ENCODE results near the gene NUDT3.

Gene NUDT3

GRCh38 chr6:34300332-34300751 lies 92.1 kb downstream of the NUDT3 start:
- Mint-ChIP-seq H3K9me3 (no peaks in the 10 kb centered on the region), H3K36me3 (ENCODE audit: low read depth) (peaks cover 24% of the 10 kb centered on the region), H3K4me3 (no peak overlapping the region), H3K27me3 (no peaks in the 10 kb centered on the region), H3K27ac (peak overlapping the region; percentile 19), H3K4me1 (ENCODE audit: low read depth) (peaks cover 13% of the 10 kb centered on the region)
- no peak for DNase-seq

DNA sequence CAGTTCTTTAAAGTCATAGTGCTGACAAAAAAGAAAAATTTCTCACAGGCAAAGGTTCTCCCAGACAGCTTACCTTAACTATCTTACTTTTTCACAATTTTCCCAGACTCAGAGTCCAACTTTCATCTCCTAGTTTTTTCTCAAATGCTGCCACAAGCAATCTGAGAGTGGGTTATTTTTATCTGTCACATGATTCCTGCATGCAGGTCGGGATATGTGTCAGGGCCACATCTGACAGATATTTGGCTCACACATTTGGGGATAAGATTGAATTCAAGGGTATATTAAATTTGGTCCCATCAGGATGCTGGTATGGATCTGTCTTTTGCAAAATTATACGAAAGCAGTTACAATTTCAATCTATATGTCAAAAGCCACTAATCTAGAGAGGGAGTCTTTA lies 93.5 kb downstream of the NUDT3 start:
- no peaks in the 10 kb centered on the region for H3K27me3 Mint-ChIP-seq
- peaks cover 36% of the 10 kb centered on the region for H3K36me3 Mint-ChIP-seq (ENCODE audit: low read depth)
- peaks cover 13% of the 10 kb centered on the region for H3K4me1 Mint-ChIP-seq (ENCODE audit: low read depth)
- H3K9me3 Mint-ChIP-seq, result no peaks in the 10 kb centered on the region
- no peak overlapping the region for H3K4me3 Mint-ChIP-seq
- no peak overlapping the region for H3K27ac Mint-ChIP-seq
- no peak for DNase-seq

DNA sequence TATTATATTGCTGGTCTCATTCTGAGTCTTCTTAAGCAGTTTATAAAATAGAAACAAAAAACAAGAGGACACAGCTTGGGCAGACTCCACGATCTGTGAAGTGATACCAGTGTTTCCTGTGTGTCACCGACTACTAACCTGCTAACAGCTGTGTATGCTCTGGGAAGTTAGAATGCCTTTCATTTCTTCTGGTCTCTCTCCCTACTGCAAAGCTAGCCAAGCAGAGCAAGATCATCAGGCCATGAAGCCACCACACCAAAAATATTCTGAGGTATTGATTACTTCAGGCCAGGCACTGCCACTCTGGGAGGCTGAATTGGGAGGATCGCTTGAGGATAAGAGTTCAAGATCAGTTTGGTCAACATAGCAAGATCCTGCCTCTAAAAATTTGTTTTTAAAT lies 96.7 kb downstream of the NUDT3 start:
- DNase-seq, result no peak
- peaks cover 11% of the 10 kb centered on the region for H3K4me1 Mint-ChIP-seq (ENCODE audit: low read depth)
- H3K4me3 Mint-ChIP-seq, result no peak overlapping the region
- H3K36me3 Mint-ChIP-seq (ENCODE audit: low read depth), result peaks cover 53% of the 10 kb centered on the region
- no peaks in the 10 kb centered on the region for H3K27me3 Mint-ChIP-seq
- H3K9me3 Mint-ChIP-seq, result no peaks in the 10 kb centered on the region
- H3K27ac Mint-ChIP-seq, result peak overlapping the region; percentile 41

- no peak overlapping the region for H3K4me3 Mint-ChIP-seq
- H3K4me1 Mint-ChIP-seq (ENCODE audit: low read depth), result peaks cover 25% of the 10 kb centered on the region
- H3K27ac Mint-ChIP-seq, result no peak overlapping the region
Measured at GRCh38 chr6:34292954-34293353, 99.5 kb downstream of the NUDT3 start.

DNA sequence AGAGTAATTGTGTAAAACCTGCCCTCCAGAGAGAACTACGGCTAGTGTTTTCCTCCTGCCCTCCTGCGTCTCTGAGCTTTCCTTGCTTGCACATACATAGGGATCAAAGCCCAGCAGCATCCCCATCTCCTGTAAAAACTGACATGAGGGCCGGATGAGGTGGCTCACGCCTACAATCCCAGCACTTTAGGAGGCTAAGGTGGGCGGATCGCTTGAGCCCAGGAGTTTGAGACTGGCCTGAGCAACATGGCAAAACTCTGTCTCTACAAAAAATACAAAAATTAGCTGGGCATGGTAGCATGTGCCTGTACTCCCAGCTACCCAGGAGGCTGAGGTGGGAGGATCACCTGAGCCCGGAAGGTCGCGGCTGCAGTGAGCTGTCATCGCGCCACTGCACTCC lies 103.3 kb downstream of the NUDT3 start:
- peaks cover 79% of the 10 kb centered on the region for H3K36me3 Mint-ChIP-seq (ENCODE audit: low read depth)
- DNase-seq, result no peak
- no peaks in the 10 kb centered on the region for H3K27me3 Mint-ChIP-seq
- H3K4me1 Mint-ChIP-seq (ENCODE audit: low read depth), result peaks cover 15% of the 10 kb centered on the region
- no peaks in the 10 kb centered on the region for H3K9me3 Mint-ChIP-seq
- H3K27ac Mint-ChIP-seq, result peak overlapping the region; percentile 73
- H3K4me3 Mint-ChIP-seq, result no peak overlapping the region

More at GRCh38 chr6:34292954-34293353, 99.5 kb downstream of the NUDT3 start:
- H3K27me3 Mint-ChIP-seq, result no peaks in the 10 kb centered on the region
- H3K36me3 Mint-ChIP-seq (ENCODE audit: low read depth), result peaks cover 68% of the 10 kb centered on the region
- no peak for DNase-seq
- no peaks in the 10 kb centered on the region for H3K9me3 Mint-ChIP-seq

GRCh38 chr6:34288581-34288980 lies 103.9 kb downstream of the NUDT3 start:
- no peaks in the 10 kb centered on the region for H3K27me3 Mint-ChIP-seq
- no peak overlapping the region for H3K4me3 Mint-ChIP-seq
- DNase-seq, result no peak
- peaks cover 15% of the 10 kb centered on the region for H3K4me1 Mint-ChIP-seq (ENCODE audit: low read depth)
- no peaks in the 10 kb centered on the region for H3K9me3 Mint-ChIP-seq
- peak overlapping the region; percentile 73 for H3K27ac Mint-ChIP-seq
- H3K36me3 Mint-ChIP-seq (ENCODE audit: low read depth), result peaks cover 80% of the 10 kb centered on the region

DNA sequence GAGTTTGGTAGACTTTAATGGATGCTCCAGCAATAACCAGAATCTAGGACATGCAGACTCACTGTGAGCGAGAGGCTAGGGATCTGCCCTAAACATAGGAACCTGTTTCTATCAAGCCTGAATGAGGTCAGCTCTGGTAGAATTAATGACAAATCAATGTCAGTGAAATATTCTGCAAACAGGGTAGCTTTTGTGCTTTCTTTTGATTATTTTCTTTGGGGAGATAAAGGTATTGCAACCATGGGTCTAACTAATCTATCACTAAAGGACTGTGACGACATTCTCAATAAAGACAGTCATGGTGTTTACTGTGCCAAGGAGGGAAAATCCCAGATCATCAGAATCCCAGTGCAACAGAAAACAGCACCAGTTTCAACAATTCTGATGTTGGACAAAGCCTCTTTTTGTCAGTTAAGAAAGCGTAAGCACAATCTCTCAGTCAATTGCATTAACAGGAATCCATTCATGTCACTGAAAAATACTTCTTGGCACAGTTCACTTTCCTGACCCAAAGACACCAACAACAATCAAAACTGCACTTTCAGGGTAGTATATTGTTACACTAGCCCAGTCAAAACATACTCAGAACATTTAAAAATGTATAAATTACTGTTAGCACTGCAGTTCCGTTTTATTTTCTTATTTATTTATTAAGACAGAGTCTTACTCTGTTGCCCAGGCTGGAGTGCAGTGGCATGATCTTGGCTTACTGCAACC lies 106.9 kb downstream of the NUDT3 start:
- H3K27me3 Mint-ChIP-seq, result no peaks in the 10 kb centered on the region
- H3K36me3 Mint-ChIP-seq (ENCODE audit: low read depth), result peaks cover 83% of the 10 kb centered on the region
- H3K4me1 Mint-ChIP-seq (ENCODE audit: low read depth), result peaks cover 15% of the 10 kb centered on the region
- DNase-seq, result no peak
- H3K9me3 Mint-ChIP-seq, result no peaks in the 10 kb centered on the region
- no peak overlapping the region for H3K27ac Mint-ChIP-seq
- no peak overlapping the region for H3K4me3 Mint-ChIP-seq

- Mint-ChIP-seq H3K27ac (no peak overlapping the region), H3K4me1 (ENCODE audit: low read depth) (peaks cover 14% of the 10 kb centered on the region), H3K36me3 (ENCODE audit: low read depth) (peaks cover 86% of the 10 kb centered on the region), H3K4me3 (no peak overlapping the region), H3K9me3 (no peaks in the 10 kb centered on the region), H3K27me3 (no peaks in the 10 kb centered on the region)
- no peak for DNase-seq
Measured at GRCh38 chr6:34284563-34285447, 107.7 kb downstream of the NUDT3 start.

DNA sequence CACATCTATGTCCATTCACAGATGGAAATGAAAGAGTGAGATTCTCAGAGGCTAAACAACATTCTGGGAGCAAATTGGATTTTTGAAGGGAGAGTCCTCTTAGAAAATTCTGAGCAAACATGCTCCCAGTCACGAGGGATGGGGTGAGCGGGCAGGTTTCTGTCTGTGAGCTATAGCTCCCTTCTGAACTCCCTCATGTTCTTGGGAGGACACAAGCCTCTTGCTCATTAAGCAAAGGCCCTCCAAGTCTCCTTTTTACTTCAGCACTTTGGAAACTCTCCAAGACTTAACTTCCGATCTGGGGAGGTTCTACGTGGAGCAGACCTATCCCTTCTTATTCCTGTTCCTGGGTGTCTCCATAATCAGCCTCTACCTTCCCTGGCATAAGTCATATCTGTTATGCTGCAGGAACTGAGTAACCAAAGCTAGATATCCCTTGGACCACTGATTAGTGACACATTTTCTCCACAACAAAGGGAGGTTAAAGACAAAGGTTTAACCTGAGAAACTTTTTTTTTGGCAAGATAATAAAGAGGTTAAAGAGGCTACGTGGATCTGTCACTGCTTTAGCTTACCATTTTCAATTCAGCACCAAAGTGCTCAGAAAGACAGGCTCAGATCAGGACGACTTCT lies 110.7 kb downstream of the NUDT3 start:
- H3K4me3 Mint-ChIP-seq, result no peak overlapping the region
- H3K4me1 Mint-ChIP-seq (ENCODE audit: low read depth), result peaks cover 1% of the 10 kb centered on the region
- H3K27ac Mint-ChIP-seq, result no peak overlapping the region
- H3K27me3 Mint-ChIP-seq, result no peaks in the 10 kb centered on the region
- H3K36me3 Mint-ChIP-seq (ENCODE audit: low read depth), result peaks cover 70% of the 10 kb centered on the region
- no peaks in the 10 kb centered on the region for H3K9me3 Mint-ChIP-seq
- DNase-seq, result no peak

DNA sequence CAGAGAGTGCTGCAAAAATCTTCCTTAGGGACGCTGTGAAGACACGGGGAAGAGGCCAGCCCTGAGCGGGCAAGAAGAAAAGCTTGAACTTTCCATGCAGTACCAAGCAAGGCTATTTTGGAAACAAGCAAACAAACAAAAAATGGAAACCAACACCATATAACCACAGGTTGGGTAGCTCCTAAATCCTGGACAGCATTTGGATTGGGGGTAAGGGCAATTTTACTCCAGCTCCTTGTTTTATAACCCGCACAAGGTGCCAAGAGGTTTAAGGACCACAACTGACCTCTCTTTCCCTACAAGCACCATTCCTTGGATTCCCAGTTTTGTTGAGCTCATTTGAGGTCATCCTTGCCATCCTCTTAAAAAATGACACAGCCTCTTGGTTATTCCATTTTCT lies 112.3 kb downstream of the NUDT3 start:
- H3K4me1 Mint-ChIP-seq (ENCODE audit: low read depth), result peaks cover 7% of the 10 kb centered on the region
- DNase-seq, result no peak
- H3K9me3 Mint-ChIP-seq, result no peaks in the 10 kb centered on the region
- no peak overlapping the region for H3K4me3 Mint-ChIP-seq
- H3K27me3 Mint-ChIP-seq, result no peaks in the 10 kb centered on the region
- no peak overlapping the region for H3K27ac Mint-ChIP-seq
- H3K36me3 Mint-ChIP-seq (ENCODE audit: low read depth), result peaks cover 60% of the 10 kb centered on the region

DNA sequence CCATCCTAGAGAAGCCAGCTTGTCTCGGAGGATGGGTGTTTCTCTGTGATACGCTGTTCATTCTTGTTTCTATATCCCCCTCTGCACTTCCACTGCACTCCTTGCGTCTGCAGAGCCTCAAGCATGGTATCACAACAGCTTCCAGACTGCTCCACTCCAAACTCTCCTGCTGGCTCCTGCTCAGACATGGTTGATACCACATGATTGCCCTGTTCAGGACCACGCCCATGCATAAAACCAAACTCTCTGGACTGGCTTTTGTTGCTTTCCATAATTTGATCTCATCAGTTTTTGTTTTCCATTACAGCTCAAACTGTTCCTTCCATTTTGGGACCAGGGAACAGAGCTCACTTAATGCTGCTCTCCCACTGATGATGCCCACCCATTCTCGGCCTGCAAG lies 113.6 kb downstream of the NUDT3 start:
- H3K27ac Mint-ChIP-seq, result no peak overlapping the region
- no peak overlapping the region for H3K4me3 Mint-ChIP-seq
- peaks cover 9% of the 10 kb centered on the region for H3K4me1 Mint-ChIP-seq (ENCODE audit: low read depth)
- H3K36me3 Mint-ChIP-seq (ENCODE audit: low read depth), result peaks cover 47% of the 10 kb centered on the region
- no peaks in the 10 kb centered on the region for H3K9me3 Mint-ChIP-seq
- DNase-seq, result no peak
- no peaks in the 10 kb centered on the region for H3K27me3 Mint-ChIP-seq

- H3K4me1 Mint-ChIP-seq (ENCODE audit: low read depth), result peaks cover 9% of the 10 kb centered on the region
- H3K27ac Mint-ChIP-seq, result no peak overlapping the region
- DNase-seq, result no peak
- H3K27me3 Mint-ChIP-seq, result no peaks in the 10 kb centered on the region
- no peaks in the 10 kb centered on the region for H3K9me3 Mint-ChIP-seq
- peaks cover 39% of the 10 kb centered on the region for H3K36me3 Mint-ChIP-seq (ENCODE audit: low read depth)
- no peak overlapping the region for H3K4me3 Mint-ChIP-seq
Measured at GRCh38 chr6:34277763-34278112, 114.7 kb downstream of the NUDT3 start.

- Mint-ChIP-seq H3K4me3 (no peak overlapping the region), H3K27ac (no peak overlapping the region)
Measured at GRCh38 chr6:34276881-34277762, 115.3 kb downstream of the NUDT3 start.

GRCh38 chr6:34276191-34276590 lies 116.3 kb downstream of the NUDT3 start:
- Mint-ChIP-seq H3K4me3 (no peak overlapping the region), H3K27me3 (no peaks in the 10 kb centered on the region), H3K36me3 (ENCODE audit: low read depth) (peaks cover 25% of the 10 kb centered on the region), H3K4me1 (ENCODE audit: low read depth) (peaks cover 9% of the 10 kb centered on the region), H3K27ac (peak overlapping the region; percentile 17), H3K9me3 (no peaks in the 10 kb centered on the region)
- DNase-seq, result no peak

More at GRCh38 chr6:34276881-34277762, 115.3 kb downstream of the NUDT3 start:
- H3K36me3 Mint-ChIP-seq (ENCODE audit: low read depth), result peaks cover 33% of the 10 kb centered on the region
- no peaks in the 10 kb centered on the region for H3K9me3 Mint-ChIP-seq
- H3K4me1 Mint-ChIP-seq (ENCODE audit: low read depth), result peaks cover 9% of the 10 kb centered on the region
- no peak for DNase-seq
- H3K27me3 Mint-ChIP-seq, result no peaks in the 10 kb centered on the region
